ENCODE results near the gene CEACAM19. TPM values are rescaled to one million over a fixed set of nuclear protein-coding genes. Genes with fewer than 3 reads are reported as not detected.
"Not testable (repeated sequence)": the region's sequence is repeated elsewhere in the genome, so short reads cannot be mapped to it uniquely, and the experiment has no call there.

The CEACAM19 gene
- total RNA-seq, 1 donor from 2014 or later = 0.09 TPM

DNA sequence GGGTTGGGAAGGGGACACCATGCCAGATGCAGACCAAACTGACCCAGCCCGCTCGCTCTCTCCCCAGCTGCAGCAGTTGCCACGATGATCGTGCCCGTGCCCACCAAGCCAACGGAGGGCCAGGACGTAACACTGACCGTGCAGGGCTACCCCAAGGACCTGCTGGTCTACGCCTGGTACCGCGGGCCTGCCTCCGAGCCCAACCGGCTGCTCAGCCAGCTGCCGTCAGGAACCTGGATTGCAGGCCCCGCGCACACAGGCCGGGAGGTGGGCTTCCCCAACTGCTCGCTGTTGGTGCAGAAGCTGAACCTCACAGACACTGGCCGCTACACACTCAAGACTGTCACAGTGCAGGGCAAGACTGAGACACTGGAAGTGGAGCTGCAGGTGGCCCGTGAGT, 36.5 kb downstream of the CEACAM19 start:
- Histone ChIP-seq H3K4me3 (no peak overlapping the region), H2AFZ (replicated peaks) (no peak overlapping the region), H3F3A (ENCODE audit: low read depth) (no peaks in the 10 kb centered on the region), H4K20me1 (ENCODE audit: low read depth) (no peaks in the 10 kb centered on the region), H3K9ac (no peak overlapping the region), H3K4me2 (no peak overlapping the region), H3K4me1 (no peaks in the 10 kb centered on the region), H3K27me3 (no peaks in the 10 kb centered on the region), H3K27ac (no peak overlapping the region), H3K36me3 (no peaks in the 10 kb centered on the region), H3K9me3 (ENCODE audit: low read depth) (no peaks in the 10 kb centered on the region), H3K79me2 (ENCODE audit: low read depth) (no peaks in the 10 kb centered on the region)
- H3K36me3 Mint-ChIP-seq = no peaks in the 10 kb centered on the region
- H3K27me3 Mint-ChIP-seq (ENCODE audit: insufficient read depth, low read depth) = peaks cover 6% of the 10 kb centered on the region
- no peak for DNase-seq (ENCODE audit: low spot score)
- no peak overlapping the region for H3K27ac Mint-ChIP-seq
- no peaks in the 10 kb centered on the region for H3K4me1 Mint-ChIP-seq
- H3K9me3 Mint-ChIP-seq = peaks cover 2% of the 10 kb centered on the region
- TF ChIP-seq EZH2 (IDR thresholded peaks at IDR 0.05) (no peak), EZH2phosphoT487 (IDR thresholded peaks at IDR 0.05) (no peak)
- TF ChIP-seq, protein P1, sequence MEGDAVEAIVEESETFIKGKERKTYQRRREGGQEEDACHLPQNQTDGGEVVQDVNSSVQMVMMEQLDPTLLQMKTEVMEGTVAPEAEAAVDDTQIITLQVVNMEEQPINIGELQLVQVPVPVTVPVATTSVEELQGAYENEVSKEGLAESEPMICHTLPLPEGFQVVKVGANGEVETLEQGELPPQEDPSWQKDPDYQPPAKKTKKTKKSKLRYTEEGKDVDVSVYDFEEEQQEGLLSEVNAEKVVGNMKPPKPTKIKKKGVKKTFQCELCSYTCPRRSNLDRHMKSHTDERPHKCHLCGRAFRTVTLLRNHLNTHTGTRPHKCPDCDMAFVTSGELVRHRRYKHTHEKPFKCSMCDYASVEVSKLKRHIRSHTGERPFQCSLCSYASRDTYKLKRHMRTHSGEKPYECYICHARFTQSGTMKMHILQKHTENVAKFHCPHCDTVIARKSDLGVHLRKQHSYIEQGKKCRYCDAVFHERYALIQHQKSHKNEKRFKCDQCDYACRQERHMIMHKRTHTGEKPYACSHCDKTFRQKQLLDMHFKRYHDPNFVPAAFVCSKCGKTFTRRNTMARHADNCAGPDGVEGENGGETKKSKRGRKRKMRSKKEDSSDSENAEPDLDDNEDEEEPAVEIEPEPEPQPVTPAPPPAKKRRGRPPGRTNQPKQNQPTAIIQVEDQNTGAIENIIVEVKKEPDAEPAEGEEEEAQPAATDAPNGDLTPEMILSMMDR (IDR thresholded peaks at IDR 0.05) = no peak
- H3K4me3 Mint-ChIP-seq = no peak overlapping the region

GRCh38 chr19:44708940-44709339, 37.7 kb downstream of the CEACAM19 start:
- no peak overlapping the region for H3K4me3 ChIP-seq
- H3K4me1 Mint-ChIP-seq = no peaks in the 10 kb centered on the region
- no peaks in the 10 kb centered on the region for H3K9me3 ChIP-seq (ENCODE audit: low read depth)
- H2AFZ ChIP-seq (replicated peaks) = no peak overlapping the region
- H3K9ac ChIP-seq = no peak overlapping the region
- no peaks in the 10 kb centered on the region for H3K4me1 ChIP-seq
- no peak for DNase-seq (ENCODE audit: low spot score)
- H3F3A ChIP-seq (ENCODE audit: low read depth) = no peaks in the 10 kb centered on the region
- no peak overlapping the region for H3K4me3 Mint-ChIP-seq
- H4K20me1 ChIP-seq (ENCODE audit: low read depth) = no peaks in the 10 kb centered on the region
- no peaks in the 10 kb centered on the region for H3K27me3 ChIP-seq
- TF ChIP-seq EZH2phosphoT487 (IDR thresholded peaks at IDR 0.05) (no peak), EZH2 (IDR thresholded peaks at IDR 0.05) (no peak)
- TF ChIP-seq, protein P1 (IDR thresholded peaks at IDR 0.05) = no peak
- peaks cover 7% of the 10 kb centered on the region for H3K27me3 Mint-ChIP-seq (ENCODE audit: insufficient read depth, low read depth)
- no peaks in the 10 kb centered on the region for H3K36me3 Mint-ChIP-seq
- no peak overlapping the region for H3K4me2 ChIP-seq
- no peaks in the 10 kb centered on the region for H3K36me3 ChIP-seq
- no peak overlapping the region for H3K27ac ChIP-seq
- H3K79me2 ChIP-seq (ENCODE audit: low read depth) = no peaks in the 10 kb centered on the region
- H3K9me3 Mint-ChIP-seq = peaks cover 2% of the 10 kb centered on the region
- no peak overlapping the region for H3K27ac Mint-ChIP-seq

- not testable (repeated sequence) for H3K9me3 ChIP-seq (ENCODE audit: low read depth); H3K27me3 ChIP-seq; H3K4me1 Mint-ChIP-seq; H2AFZ ChIP-seq (replicated peaks); H3K79me2 ChIP-seq (ENCODE audit: low read depth); H3K4me1 ChIP-seq; H3K27ac ChIP-seq; H3K36me3 Mint-ChIP-seq; H3K27ac Mint-ChIP-seq; H3K4me3 ChIP-seq; H3F3A ChIP-seq (ENCODE audit: low read depth); H3K4me2 ChIP-seq; H3K9me3 Mint-ChIP-seq; H3K36me3 ChIP-seq; H4K20me1 ChIP-seq (ENCODE audit: low read depth); H3K27me3 Mint-ChIP-seq (ENCODE audit: insufficient read depth, low read depth); DNase-seq (ENCODE audit: low spot score); H3K9ac ChIP-seq; H3K4me3 Mint-ChIP-seq
Observed at GRCh38 chr19:44709434-44710266, 38.4 kb downstream of the CEACAM19 start.

GRCh38 chr19:44710483-44710882, 39.2 kb downstream of the CEACAM19 start:
- H3K4me3 ChIP-seq = no peak overlapping the region
- no peak overlapping the region for H3K9ac ChIP-seq
- Mint-ChIP-seq H3K36me3 (no peaks in the 10 kb centered on the region), H3K4me3 (no peak overlapping the region), H3K27me3 (ENCODE audit: insufficient read depth, low read depth) (peaks cover 15% of the 10 kb centered on the region), H3K4me1 (no peaks in the 10 kb centered on the region), H3K27ac (no peak overlapping the region), H3K9me3 (peaks cover under 1% of the 10 kb centered on the region)
- H4K20me1 ChIP-seq (ENCODE audit: low read depth) = no peaks in the 10 kb centered on the region
- H3K9me3 ChIP-seq (ENCODE audit: low read depth) = no peaks in the 10 kb centered on the region
- no peaks in the 10 kb centered on the region for H3K79me2 ChIP-seq (ENCODE audit: low read depth)
- no peak overlapping the region for H3K27ac ChIP-seq
- no peak overlapping the region for H3K4me2 ChIP-seq
- no peaks in the 10 kb centered on the region for H3K36me3 ChIP-seq
- no peak overlapping the region for H2AFZ ChIP-seq (replicated peaks)
- no peaks in the 10 kb centered on the region for H3K27me3 ChIP-seq
- no peaks in the 10 kb centered on the region for H3K4me1 ChIP-seq
- no peaks in the 10 kb centered on the region for H3F3A ChIP-seq (ENCODE audit: low read depth)
- no peak for DNase-seq (ENCODE audit: low spot score)
- TF ChIP-seq, protein P1 (IDR thresholded peaks at IDR 0.05) = no peak
- TF ChIP-seq EZH2 (IDR thresholded peaks at IDR 0.05) (no peak), EZH2phosphoT487 (IDR thresholded peaks at IDR 0.05) (no peak)
